Camera-type eye (tissue), 1 donor: Measurements from ENCODE around the gene SEPTIN7. TPM values are rescaled to one million over a fixed set of nuclear protein-coding genes. Genes with fewer than 3 reads are reported as not detected.

Source experiments
- total RNA-seq: library from RNA; depleted of rRNA; stranded (reverse); fragments of >200 nt; gene quantifications from one replicate; pipeline ENCODE4 v1.2.3, GENCODE V29; 2014

SEPTIN7 gene
- 395 TPM for total RNA-seq

DNA sequence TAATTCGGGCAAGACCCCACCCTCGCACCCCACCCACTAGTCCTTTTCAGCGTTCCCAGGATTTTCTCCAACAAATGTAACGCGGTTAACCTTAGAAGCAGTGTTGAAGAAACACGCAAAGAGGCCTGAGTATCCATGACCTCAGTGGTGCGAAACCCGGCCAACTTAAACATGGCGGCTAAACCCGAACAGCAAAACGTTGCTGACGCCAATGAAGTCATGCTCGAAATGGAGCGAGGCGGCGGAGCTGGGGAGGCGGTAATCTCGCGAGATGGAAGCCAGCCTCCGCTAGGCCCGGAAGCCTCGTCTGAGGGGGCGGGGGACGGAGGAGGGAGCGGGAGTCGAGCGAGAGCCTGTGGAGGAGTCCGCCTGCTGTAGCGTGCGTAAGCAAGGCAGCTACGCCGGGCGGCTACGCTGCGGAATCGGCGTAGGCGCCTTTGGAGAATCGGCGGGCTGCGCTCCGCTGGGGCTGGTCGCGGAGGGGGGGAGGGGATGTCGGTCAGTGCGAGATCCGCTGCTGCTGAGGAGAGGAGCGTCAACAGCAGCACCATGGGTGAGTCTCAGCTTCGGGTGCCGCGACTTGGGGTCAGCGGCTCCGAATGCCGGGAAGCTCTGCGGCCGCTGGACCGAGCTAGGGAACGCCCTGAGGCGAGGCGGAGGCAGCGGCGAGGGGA lies at the start of gene SEPTIN7:
SEPTIN7 (plus strand) TSS at position 340 of the 674 bp plus-strand sequence; CDS start at position 493, 153 bp downstream.

Other genes with a start within 250 kb of the SEPTIN7 start
- gene HERPUD2, start 105.9 kb upstream of the SEPTIN7 start, total RNA-seq, result 35.5 TPM